HG03571 (cell line): Measurements from ENCODE around the gene SDR42E2.
"Not testable (repeated sequence)": the region's sequence is repeated elsewhere in the genome, so short reads cannot be mapped to it uniquely, and the experiment has no call there.

ENCODE experiments used
- ATAC-seq: cut with Tn5 transposase; IDR thresholded peaks from one replicate; pipeline ENCODE4 v1.9.1; 2021; ENCODE audit not compliant: unreplicated experiment

The SDR42E2 gene

DNA sequence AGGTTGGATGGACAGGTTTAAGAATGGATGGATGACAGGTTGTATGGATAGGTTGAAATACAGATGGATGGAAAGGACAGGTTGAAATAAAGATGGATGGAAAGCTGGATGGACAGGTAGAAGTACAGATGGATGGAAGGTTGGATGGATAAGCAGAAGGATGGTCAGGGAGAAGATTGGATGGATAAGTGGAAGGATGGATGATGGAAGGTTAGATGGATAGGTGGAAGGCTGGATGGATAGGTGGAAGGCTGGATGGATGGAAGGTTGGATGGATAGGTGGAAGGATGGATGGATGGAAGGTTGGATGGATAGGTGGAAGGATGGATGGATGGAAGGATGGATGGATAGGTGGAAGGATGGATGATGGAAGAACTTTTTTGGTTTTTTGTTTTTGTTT lies 905 bp upstream of the SDR42E2 start:
- ATAC-seq: no peak

GRCh38 chr16:22162656-22163009 lies 327 bp downstream of the SDR42E2 start:
- ATAC-seq: no peak

GRCh38 chr16:22163806-22164205 lies 1.5 kb downstream of the SDR42E2 start:
- no peak for ATAC-seq

GRCh38 chr16:22164482-22164881 lies 2.2 kb downstream of the SDR42E2 start:
- ATAC-seq: no peak

GRCh38 chr16:22165508-22166285 lies 3.4 kb downstream of the SDR42E2 start:
- ATAC-seq: no peak

DNA sequence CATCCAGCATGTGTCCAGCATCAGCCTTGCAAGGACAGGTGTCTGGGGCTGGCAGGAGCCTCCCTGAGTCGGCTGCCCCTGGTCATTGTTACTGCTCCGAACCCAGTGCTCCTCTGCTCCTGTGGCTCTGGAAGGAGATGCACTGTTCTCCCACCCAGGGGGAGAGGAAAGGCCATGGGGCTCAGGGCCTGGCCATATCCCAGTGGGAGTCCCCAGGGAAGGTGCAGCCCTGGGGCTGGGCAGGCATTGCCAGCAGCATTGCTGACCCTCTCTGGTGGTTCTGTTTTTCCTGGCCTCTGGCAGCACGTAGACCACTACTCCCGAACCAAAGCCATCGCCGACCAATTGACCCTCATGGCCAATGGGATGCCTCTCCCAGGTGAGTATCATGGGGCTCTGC lies 9.6 kb downstream of the SDR42E2 start:
- no peak for ATAC-seq

GRCh38 chr16:22172642-22173041 lies 10.3 kb downstream of the SDR42E2 start:
- not testable (repeated sequence) for ATAC-seq

GRCh38 chr16:22174642-22175041 lies 12.3 kb downstream of the SDR42E2 start:
- ATAC-seq: no peak

DNA sequence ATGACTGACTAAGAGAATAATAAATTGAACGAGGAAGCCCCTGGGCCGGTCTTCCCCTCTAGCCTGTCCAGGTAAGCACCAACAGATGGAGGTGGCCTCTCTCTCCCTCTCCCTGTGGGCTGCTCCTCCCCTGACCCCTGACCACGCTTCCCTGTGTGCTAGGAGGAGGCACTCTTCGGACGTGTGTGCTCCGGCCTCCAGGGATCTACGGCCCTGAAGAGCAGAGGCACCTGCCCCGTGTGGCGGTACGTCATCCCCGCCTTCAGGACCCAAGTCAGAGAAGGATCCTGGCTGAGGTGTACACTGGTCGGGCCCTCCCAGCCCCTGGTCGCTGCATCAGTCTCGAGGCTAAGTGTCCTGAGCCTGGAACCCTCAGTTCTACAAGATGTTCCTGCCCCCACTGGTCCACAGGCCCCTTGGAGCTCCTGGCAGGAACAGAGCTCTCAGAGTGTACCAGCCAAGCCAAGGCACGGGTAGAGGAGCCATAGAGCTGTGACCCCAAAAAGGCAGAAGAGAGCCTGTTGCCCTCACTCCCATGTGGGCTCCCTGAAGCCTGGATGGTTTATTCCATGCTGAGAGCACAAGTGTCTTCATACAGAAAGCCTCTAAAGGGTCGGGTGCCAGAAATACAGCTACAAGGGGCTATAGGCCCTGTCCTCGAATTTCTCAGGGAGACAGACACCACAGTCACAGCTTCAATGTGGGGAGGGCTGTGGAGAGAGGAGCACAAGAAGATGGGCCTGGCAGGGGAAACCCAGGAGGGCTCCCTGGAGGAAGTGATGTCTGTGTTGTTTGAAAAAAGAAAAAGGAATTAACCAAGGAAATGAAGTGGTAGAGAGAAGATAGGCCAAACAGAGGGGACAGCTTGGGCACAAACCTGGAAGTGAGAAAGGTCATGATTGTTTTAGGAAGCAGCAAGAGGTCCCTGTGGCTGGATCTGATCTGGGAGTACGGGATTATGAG lies 15.9 kb downstream of the SDR42E2 start:
- no peak for ATAC-seq

DNA sequence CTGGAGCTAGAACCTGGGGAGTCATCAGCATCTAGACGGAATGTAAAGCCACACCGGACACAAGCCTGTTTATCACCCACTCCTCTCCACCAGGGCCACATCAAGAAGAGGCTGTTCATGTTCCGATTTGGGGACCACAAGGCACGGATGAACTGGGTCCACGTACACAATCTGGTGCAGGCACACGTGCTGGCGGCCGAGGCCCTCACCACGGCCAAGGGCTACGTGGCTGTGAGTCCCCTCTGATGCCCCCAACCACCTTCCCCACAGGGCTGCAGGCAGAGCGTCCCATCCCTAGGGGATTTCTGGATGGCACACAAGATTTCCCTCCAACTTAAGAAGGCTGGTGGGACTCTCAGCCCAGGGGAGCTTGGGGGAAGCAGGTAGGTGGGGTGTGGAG lies 19.1 kb downstream of the SDR42E2 start:
- ATAC-seq: no peak

GRCh38 chr16:22181843-22182242 lies 19.5 kb downstream of the SDR42E2 start:
- ATAC-seq: no peak

DNA sequence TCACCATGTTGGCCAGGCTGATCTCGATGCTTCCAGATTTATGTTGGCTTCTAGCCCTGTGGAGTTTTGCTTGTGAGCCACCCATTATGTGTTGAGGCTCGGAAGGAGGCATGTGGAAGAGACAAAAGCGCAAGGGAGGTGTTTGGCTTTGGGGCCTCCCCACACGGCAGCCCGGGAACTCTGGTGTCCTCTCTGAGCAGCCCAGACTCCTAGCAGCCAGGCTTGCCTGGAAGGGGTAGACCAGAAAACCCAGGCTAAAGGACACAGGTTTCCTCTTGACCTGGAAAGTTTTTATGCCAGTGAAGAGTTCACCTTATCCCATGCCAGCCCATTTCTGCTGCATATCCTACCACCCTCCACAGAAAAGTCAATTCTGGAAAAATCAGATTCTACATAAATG lies 21.0 kb downstream of the SDR42E2 start:
- ATAC-seq: no peak

DNA sequence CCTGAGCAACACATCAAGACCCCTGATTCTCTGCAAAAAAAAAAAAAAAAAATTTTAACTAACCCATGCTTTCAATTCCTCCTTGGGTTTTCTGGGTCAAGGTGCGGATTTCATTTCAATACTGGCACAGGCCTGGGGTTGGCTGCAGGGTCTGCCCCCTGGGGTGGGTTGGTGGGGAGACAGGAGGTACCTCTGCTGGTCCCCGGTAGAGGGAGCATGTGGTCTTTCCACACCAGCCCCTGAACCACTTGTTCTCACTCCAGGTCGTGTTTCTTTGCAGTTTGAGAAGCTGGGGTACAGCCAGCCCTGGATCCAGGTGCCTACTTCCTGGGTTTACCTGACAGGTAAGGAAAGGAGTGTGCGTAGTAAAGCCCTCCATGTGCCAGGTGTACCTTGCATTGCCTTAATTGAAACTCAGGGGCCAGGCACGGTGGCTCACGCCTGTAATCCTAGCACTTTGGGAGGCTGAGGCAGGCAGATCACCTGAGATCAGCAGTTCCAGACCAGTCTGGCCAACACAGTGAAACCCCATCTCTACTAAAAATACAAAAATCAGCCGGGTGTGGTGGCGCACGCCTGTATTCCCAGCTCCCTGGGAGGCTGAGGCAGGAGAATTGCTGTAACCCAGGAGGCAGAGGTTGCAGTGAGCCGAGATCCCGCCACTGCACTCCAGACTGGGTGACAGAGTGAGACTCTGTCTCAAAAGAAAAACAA lies 21.8 kb downstream of the SDR42E2 start:
- ATAC-seq: no peak

GRCh38 chr16:22184615-22184968 lies 22.3 kb downstream of the SDR42E2 start:
- ATAC-seq: no peak

GRCh38 chr16:22186517-22186916 lies 24.2 kb downstream of the SDR42E2 start:
- no peak for ATAC-seq

DNA sequence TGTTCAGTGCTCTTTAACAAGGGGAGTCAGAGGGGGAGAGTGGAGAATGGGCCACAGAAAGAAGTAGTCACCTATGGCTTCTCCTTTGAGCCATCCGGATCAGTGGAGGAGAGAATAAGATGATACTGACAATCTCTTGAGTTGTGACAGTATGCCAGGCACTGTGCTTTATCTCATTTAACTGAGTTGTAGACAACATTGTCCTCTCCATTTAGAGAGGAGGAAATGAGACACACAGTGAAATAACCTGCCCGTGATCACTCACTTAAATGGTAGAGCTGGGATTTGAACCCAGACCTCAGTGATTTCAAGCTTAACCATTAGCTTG lies 25.9 kb downstream of the SDR42E2 start:
- ATAC-seq: no peak

DNA sequence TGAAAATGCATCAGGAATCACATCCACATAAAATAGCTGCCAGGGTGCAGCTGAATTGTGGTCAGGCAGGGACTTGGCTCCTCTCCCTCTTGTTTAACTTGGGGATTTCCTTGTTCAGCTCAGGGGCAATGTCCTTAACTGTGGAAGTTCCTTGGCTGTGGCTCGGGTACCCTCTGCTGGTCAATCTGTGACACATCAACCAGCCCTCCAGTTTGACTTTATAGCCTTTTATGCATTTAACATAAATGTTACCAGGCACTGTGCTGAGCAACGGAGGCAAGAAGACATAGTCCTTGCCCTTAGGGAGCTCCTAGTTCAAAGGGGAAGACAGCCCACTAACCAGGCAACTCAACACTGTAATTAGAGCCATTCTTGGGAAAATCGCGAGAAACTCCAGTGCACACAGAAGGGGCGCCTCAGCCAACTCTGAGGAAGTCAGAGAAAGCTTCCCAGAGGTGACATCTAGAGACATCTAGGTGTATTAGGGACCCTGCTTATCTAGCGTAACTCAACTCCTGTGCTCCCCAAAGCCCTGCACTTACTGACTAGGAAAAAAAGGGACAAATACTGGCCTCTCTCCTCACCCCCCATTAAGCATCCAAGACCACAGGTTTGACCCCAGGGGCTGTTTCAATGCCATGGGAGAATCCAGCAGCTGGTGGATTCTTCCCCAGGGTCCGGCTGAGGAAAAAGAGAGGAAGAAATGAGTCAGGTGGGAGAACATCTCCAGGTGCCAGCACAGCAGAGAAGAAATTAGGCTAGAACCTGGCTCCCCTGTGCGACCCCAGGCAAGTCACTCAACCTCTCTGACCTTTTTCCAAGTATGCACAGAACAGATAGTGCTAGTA lies 26.5 kb downstream of the SDR42E2 start:
- no peak for ATAC-seq

- no peak for ATAC-seq
These were observed 27.3 kb downstream of the SDR42E2 start for GRCh38 chr16:22189473-22190080.

GRCh38 chr16:22190081-22190775 lies 27.9 kb downstream of the SDR42E2 start:
- peak; percentile 52 for ATAC-seq
